Renal pelvis (tissue), 12 donors: ENCODE data around the gene PAX5. TPM values are rescaled to one million over a fixed set of nuclear protein-coding genes. Genes with fewer than 3 reads are reported as not detected.
"Not testable (repeated sequence)": the region's sequence is repeated elsewhere in the genome, so short reads cannot be mapped to it uniquely, and the experiment has no call there.

Source experiments
- DNase-seq: peaks from one replicate; pipeline ENCODE4 v3.0.0-alpha.2; 2013
- long read RNA-seq, 16 experiments: transcript quantifications; one replicate each; lab custom pipeline, GENCODE V29; 2026
- polyA plus RNA-seq, 3 donors: library from polyadenylated mRNA; unstranded; fragments of 120-200 nt; gene quantifications; one replicate each; pipeline ENCODE4 v1.2.1, GENCODE V29; 2013; ENCODE audit not compliant: insufficient read length in 3 of 3

Gene PAX5
- under 1 TPM; 0.05 to 0.27 (median 0.09) TPM for polyA plus RNA-seq
- long read RNA-seq, donor 1: 0 reads
- long read RNA-seq, donor 2: 0 reads
- long read RNA-seq, donor 3: 0 reads
- long read RNA-seq, donor 4: 0 reads
- long read RNA-seq, donor 5: 0 reads
- long read RNA-seq, donor 6: 0 reads
- long read RNA-seq, donor 7: 0 reads
- long read RNA-seq, donor 8: 0 reads
- long read RNA-seq, donor 9: 0 reads
- long read RNA-seq, donor 10: 0 reads
- long read RNA-seq, donor 11: 0 reads
- long read RNA-seq, donor 12: 0 reads
- long read RNA-seq, donor 13: 0 reads
- long read RNA-seq, donor 14: 0 reads
- long read RNA-seq, donor 15: 0 reads
- long read RNA-seq, donor 16: 0 reads

GRCh38 chr9:37033682-37034304, at the start of gene PAX5:
PAX5 (minus strand) TSS chr9:37034268; CDS start chr9:37034031, 237 bp downstream.
- no peak for DNase-seq

- DNase-seq: no peak
Measured at GRCh38 chr9:37083654-37084053, 49.6 kb upstream of the PAX5 start.

GRCh38 chr9:37082214-37082765, 48.2 kb upstream of the PAX5 start:
- DNase-seq: no peak

GRCh38 chr9:37081507-37081906, 47.4 kb upstream of the PAX5 start:
- not testable (repeated sequence) for DNase-seq

- peak; percentile 14 for DNase-seq
Measured at GRCh38 chr9:37080165-37080628, 46.1 kb upstream of the PAX5 start.

GRCh38 chr9:37079370-37080164, 45.5 kb upstream of the PAX5 start:
- DNase-seq: peak; percentile 92

- not testable (repeated sequence) for DNase-seq
Measured at GRCh38 chr9:37074790-37075189, 40.7 kb upstream of the PAX5 start.

- no peak for DNase-seq
Measured at GRCh38 chr9:37066139-37066725, 32.2 kb upstream of the PAX5 start.

- no peak for DNase-seq
Measured at GRCh38 chr9:37062336-37062735, 28.3 kb upstream of the PAX5 start.

- DNase-seq: no peak
Measured at GRCh38 chr9:37061768-37062167, 27.7 kb upstream of the PAX5 start.

- no peak for DNase-seq
Measured at GRCh38 chr9:37060833-37061232, 26.8 kb upstream of the PAX5 start.

- no peak for DNase-seq
Measured at GRCh38 chr9:37056046-37056920, 22.2 kb upstream of the PAX5 start.

GRCh38 chr9:37054363-37054720, 20.3 kb upstream of the PAX5 start:
- DNase-seq: not testable (repeated sequence)

- no peak for DNase-seq
Measured at GRCh38 chr9:37053684-37054362, 19.8 kb upstream of the PAX5 start.

GRCh38 chr9:37046683-37047082, 12.6 kb upstream of the PAX5 start:
- DNase-seq: no peak

- DNase-seq: no peak
Measured at GRCh38 chr9:37042421-37042820, 8.4 kb upstream of the PAX5 start.

GRCh38 chr9:37040508-37041127, 6.5 kb upstream of the PAX5 start:
- no peak for DNase-seq

- DNase-seq: no peak
Measured at GRCh38 chr9:37038943-37039464, 4.9 kb upstream of the PAX5 start.

- DNase-seq: no peak
Measured at GRCh38 chr9:37038302-37038942, 4.4 kb upstream of the PAX5 start.
